GM19043 (cell line): ENCODE measurements around the gene RNF217.
"Not testable (repeated sequence)": the region's sequence is repeated elsewhere in the genome, so short reads cannot be mapped to it uniquely, and the experiment has no call there.

Source experiments
- ATAC-seq: cut with Tn5 transposase; IDR thresholded peaks from one replicate; pipeline ENCODE4 v1.9.1; 2021; ENCODE audit warnings: low read depth; ENCODE audit not compliant: unreplicated experiment

RNF217 gene

GRCh38 chr6:124962639-124963415, 590 bp downstream of the RNF217 start:
- peak; percentile 24 for ATAC-seq

- no peak for ATAC-seq
Measured at GRCh38 chr6:124963416-124963785, 1.2 kb downstream of the RNF217 start.

- no peak for ATAC-seq
Measured at GRCh38 chr6:124963831-124964763, 1.9 kb downstream of the RNF217 start.

GRCh38 chr6:124964764-124965105, 2.5 kb downstream of the RNF217 start:
- no peak for ATAC-seq

GRCh38 chr6:124965424-124965850, 3.2 kb downstream of the RNF217 start:
- ATAC-seq: not testable (repeated sequence)

- no peak for ATAC-seq
Measured at GRCh38 chr6:124967444-124967843, 5.2 kb downstream of the RNF217 start.

- no peak for ATAC-seq
Measured at GRCh38 chr6:124968401-124968800, 6.2 kb downstream of the RNF217 start.

- ATAC-seq: no peak
Measured at GRCh38 chr6:124970243-124970642, 8.0 kb downstream of the RNF217 start.

GRCh38 chr6:124970763-124971162, 8.5 kb downstream of the RNF217 start:
- no peak for ATAC-seq

GRCh38 chr6:124973780-124974179, 11.5 kb downstream of the RNF217 start:
- ATAC-seq: no peak

- no peak for ATAC-seq
Measured at GRCh38 chr6:124974771-124975377, 12.6 kb downstream of the RNF217 start.

- ATAC-seq: no peak
Measured at GRCh38 chr6:124977067-124977908, 15.1 kb downstream of the RNF217 start.

- no peak for ATAC-seq
Measured at GRCh38 chr6:124978451-124979293, 16.4 kb downstream of the RNF217 start.

- no peak for ATAC-seq
Measured at GRCh38 chr6:124979294-124979678, 17.0 kb downstream of the RNF217 start.

- no peak for ATAC-seq
Measured at GRCh38 chr6:124982669-124983068, 20.4 kb downstream of the RNF217 start.

- ATAC-seq: peak; percentile 41
Measured at GRCh38 chr6:124983383-124984083, 21.3 kb downstream of the RNF217 start.

GRCh38 chr6:124984668-124985338, 22.6 kb downstream of the RNF217 start:
- ATAC-seq: no peak

- no peak for ATAC-seq
Measured at GRCh38 chr6:124986164-124986563, 23.9 kb downstream of the RNF217 start.
